ENCODE measurements around the gene LYZL1. TPM values are rescaled to one million over a fixed set of nuclear protein-coding genes. Genes with fewer than 3 reads are reported as not detected.

Gene LYZL1
- total RNA-seq, 1 experiment from 2014 or later = not detected

GRCh38 chr10:29268011-29268410 lies 20.9 kb upstream of the LYZL1 start:
- Histone ChIP-seq H3T11ph (ENCODE audit: low read length) (no peak overlapping the region), H2AK5ac (ENCODE audit: insufficient read length, low read length) (no peak overlapping the region), H3K79me2 (ENCODE audit: insufficient read depth, low read length) (no peaks in the 10 kb centered on the region), H4K20me1 (ENCODE audit: control insufficient read depth, insufficient read depth, insufficient read length) (no peaks in the 10 kb centered on the region), H2AFZ (ENCODE audit: low read length) (no peak overlapping the region), H4K8ac (replicated peaks; ENCODE audit: insufficient read length, low read depth, low read length) (no peak overlapping the region), H3K4ac (ENCODE audit: low read depth, low read length) (no peak overlapping the region), H2BK5ac (ENCODE audit: insufficient read length, low read length) (no peak overlapping the region), H3K27ac (ENCODE audit: insufficient read length, low read depth, low read length) (no peak overlapping the region), H3K4me2 (ENCODE audit: insufficient read depth, insufficient read length, low read length) (no peak overlapping the region), H2BK15ac (ENCODE audit: low read depth, low read length) (no peak overlapping the region), H3K23me2 (ENCODE audit: insufficient read length, low read depth, low read length, poor library complexity, severe bottlenecking) (no peaks in the 10 kb centered on the region), H3K9ac (ENCODE audit: extremely low read depth, insufficient read length, low read length) (no peak overlapping the region), H3K27me3 (ENCODE audit: insufficient read depth, low read length) (no peaks in the 10 kb centered on the region), H3K56ac (ENCODE audit: insufficient read length, low read depth, low read length) (no peak overlapping the region), H3K18ac (ENCODE audit: insufficient read length, low read depth, low read length) (no peak overlapping the region), H3K4me1 (ENCODE audit: insufficient read depth, low read length) (no peaks in the 10 kb centered on the region), H2BK120ac (ENCODE audit: low read depth, low read length, poor library complexity, severe bottlenecking) (no peak overlapping the region), H3K23ac (ENCODE audit: insufficient read length, low read depth, low read length) (no peak overlapping the region), H3K14ac (ENCODE audit: insufficient read depth, low read length) (no peak overlapping the region), H2BK12ac (ENCODE audit: insufficient read length, low read depth, low read length) (no peak overlapping the region), H4K5ac (ENCODE audit: insufficient read length, low read depth, low read length) (no peak overlapping the region), H3K9me3 (ENCODE audit: control insufficient read depth, low read depth, low read length) (no peaks in the 10 kb centered on the region), H3K79me1 (ENCODE audit: insufficient read depth, low read depth, low read length, poor library complexity, severe bottlenecking) (no peaks in the 10 kb centered on the region), H2BK20ac (ENCODE audit: low read depth, low read length, poor library complexity, severe bottlenecking) (no peak overlapping the region), H4K91ac (ENCODE audit: insufficient read length, low read depth, low read length) (no peak overlapping the region)
- Mint-ChIP-seq H3K9me3 (peaks cover 12 to 13% of the 10 kb centered on the region in 2 experiments), H3K4me1 (peaks cover 13% of the 10 kb centered on the region in 2 experiments), H3K27ac (no peak overlapping the region), H3K4me3 (no peak overlapping the region), H3K36me3 (ENCODE audit: insufficient read depth in 1 of 3, low read depth in 3 of 3) (peaks cover 0 to 14% (median 5%) of the 10 kb centered on the region in 3 experiments; a peak in 4 of 7 replicates), H3K27me3 (ENCODE audit: low read depth) (no peaks in the 10 kb centered on the region; the same call in 1 of the 2 replicates)
- DNase-seq = no peak
- WGBS (ENCODE audit: extremely low coverage, insufficient read length, low lambda C conversion rate) = no CpG with 5 or more reads among the region's 6 CpGs
- no peak for TF ChIP-seq CTCF (conservative IDR thresholded peaks at IDR 0.05)

Measured in H9 (cell line).